Measurements from ENCODE around the gene TRIM17. TPM values are rescaled to one million over a fixed set of nuclear protein-coding genes. Genes with fewer than 3 reads are reported as not detected.

The TRIM17 gene
- total RNA-seq, 3 donors from 2014 or later, result 7.3 to 9.5 TPM; not detected in 1

DNA sequence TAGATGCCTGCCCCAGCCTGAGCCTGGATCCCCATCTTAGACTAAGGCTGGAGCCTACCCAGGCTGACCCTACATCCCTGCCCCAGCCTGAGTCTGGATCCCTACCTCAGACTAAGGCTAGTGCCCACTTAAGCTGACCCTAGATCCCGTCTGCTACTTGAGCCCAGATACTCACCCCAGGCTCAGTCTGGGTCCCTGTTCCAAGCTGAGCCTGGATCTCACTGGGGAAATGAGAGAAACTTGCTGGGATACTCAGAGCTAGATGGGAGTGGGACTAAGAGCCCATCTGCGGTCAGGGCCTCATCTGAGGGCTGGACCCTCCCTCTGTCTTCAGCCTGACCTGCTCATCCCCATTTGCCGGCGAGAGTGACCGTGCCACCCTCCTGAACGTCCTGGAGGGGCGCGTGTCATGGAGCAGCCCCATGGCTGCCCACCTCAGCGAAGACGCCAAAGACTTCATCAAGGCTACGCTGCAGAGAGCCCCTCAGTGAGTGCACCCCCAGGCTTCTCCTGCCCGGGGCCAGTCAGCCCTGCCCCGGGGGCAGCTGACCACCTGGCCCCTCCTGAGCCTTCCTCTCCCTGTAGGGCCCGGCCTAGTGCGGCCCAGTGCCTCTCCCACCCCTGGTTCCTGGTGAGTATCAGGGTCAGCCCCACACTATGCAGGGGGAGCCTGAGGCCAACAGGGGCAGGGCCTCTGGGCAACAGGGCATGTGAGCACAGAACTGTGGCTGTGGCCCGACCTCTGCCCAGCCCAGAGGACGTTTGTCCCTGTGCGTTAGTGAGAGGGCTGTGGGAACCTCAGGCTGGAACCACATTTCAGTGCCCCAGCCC lies 46.8 kb downstream of the TRIM17 start:
- Histone ChIP-seq H3K4me1 (no peaks in the 10 kb centered on the region), H3K9me3 (no peaks in the 10 kb centered on the region), H3K36me3 (no peaks in the 10 kb centered on the region), H3K4me3 (no peak overlapping the region), H3K27me3 (no peaks in the 10 kb centered on the region), H3K27ac (no peak overlapping the region)
- TF ChIP-seq POLR2AphosphoS5 (IDR thresholded peaks at IDR 0.05), result no peak
- no peak for TF ChIP-seq POLR2A (IDR thresholded peaks at IDR 0.05)
- TF ChIP-seq, protein P1, sequence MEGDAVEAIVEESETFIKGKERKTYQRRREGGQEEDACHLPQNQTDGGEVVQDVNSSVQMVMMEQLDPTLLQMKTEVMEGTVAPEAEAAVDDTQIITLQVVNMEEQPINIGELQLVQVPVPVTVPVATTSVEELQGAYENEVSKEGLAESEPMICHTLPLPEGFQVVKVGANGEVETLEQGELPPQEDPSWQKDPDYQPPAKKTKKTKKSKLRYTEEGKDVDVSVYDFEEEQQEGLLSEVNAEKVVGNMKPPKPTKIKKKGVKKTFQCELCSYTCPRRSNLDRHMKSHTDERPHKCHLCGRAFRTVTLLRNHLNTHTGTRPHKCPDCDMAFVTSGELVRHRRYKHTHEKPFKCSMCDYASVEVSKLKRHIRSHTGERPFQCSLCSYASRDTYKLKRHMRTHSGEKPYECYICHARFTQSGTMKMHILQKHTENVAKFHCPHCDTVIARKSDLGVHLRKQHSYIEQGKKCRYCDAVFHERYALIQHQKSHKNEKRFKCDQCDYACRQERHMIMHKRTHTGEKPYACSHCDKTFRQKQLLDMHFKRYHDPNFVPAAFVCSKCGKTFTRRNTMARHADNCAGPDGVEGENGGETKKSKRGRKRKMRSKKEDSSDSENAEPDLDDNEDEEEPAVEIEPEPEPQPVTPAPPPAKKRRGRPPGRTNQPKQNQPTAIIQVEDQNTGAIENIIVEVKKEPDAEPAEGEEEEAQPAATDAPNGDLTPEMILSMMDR (IDR thresholded peaks at IDR 0.05), result no peak
- intact Hi-C loops (cut with DNase I; ENCODE audit: low total_unique reads), result no loop called here
- no peak for DNase-seq (ENCODE audit: low spot score in 2 of 2)

DNA sequence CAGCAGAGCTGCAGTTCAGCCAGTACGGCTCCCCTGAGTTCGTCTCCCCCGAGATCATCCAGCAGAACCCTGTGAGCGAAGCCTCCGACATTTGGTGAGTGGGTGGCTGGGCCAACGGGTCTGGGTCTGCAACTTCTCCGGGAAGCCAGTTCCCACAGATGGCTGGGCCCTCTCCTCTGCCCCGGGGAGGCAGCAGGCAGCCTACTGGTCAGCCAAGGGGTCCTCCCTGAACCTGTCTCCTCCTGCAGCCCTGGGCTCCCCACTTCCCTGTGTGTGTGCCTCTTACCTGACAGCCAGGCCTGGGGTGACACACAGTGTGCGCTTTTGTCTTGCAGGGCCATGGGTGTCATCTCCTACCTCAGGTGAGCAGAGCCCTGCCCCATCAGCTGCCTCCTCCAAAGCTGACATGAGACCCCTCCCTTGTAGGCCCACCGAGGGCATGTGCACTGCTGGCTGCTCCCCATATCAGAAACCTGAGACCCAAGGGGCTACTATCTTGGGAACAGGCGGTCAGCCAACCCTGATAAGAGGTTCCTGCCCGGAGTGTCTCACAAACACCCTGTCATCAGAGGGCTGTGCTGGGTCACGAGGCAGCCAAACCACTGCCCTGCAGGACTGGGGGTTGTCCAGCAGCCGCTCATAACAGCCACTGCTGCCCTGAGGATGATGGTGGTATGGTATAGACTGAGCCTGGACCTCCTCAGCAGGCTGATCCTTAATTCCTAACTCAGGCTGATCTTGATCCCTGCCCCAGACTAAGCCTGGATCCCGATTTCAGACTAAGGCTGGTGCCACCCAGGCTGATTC lies 47.7 kb downstream of the TRIM17 start:
- H3K36me3 ChIP-seq, result no peaks in the 10 kb centered on the region
- H3K9me3 ChIP-seq, result no peaks in the 10 kb centered on the region
- intact Hi-C loops (cut with DNase I; ENCODE audit: low total_unique reads), result no loop called here
- peak in 1 of 2 donors; percentile 34 for DNase-seq (ENCODE audit: low spot score in 2 of 2)
- no peaks in the 10 kb centered on the region for H3K27me3 ChIP-seq
- no peak overlapping the region for H3K4me3 ChIP-seq
- no peak overlapping the region for H3K27ac ChIP-seq
- TF ChIP-seq POLR2A (IDR thresholded peaks at IDR 0.05), result no peak
- TF ChIP-seq, protein P1 (IDR thresholded peaks at IDR 0.05), result no peak
- no peak for TF ChIP-seq POLR2AphosphoS5 (IDR thresholded peaks at IDR 0.05)
- H3K4me1 ChIP-seq, result no peaks in the 10 kb centered on the region

DNA sequence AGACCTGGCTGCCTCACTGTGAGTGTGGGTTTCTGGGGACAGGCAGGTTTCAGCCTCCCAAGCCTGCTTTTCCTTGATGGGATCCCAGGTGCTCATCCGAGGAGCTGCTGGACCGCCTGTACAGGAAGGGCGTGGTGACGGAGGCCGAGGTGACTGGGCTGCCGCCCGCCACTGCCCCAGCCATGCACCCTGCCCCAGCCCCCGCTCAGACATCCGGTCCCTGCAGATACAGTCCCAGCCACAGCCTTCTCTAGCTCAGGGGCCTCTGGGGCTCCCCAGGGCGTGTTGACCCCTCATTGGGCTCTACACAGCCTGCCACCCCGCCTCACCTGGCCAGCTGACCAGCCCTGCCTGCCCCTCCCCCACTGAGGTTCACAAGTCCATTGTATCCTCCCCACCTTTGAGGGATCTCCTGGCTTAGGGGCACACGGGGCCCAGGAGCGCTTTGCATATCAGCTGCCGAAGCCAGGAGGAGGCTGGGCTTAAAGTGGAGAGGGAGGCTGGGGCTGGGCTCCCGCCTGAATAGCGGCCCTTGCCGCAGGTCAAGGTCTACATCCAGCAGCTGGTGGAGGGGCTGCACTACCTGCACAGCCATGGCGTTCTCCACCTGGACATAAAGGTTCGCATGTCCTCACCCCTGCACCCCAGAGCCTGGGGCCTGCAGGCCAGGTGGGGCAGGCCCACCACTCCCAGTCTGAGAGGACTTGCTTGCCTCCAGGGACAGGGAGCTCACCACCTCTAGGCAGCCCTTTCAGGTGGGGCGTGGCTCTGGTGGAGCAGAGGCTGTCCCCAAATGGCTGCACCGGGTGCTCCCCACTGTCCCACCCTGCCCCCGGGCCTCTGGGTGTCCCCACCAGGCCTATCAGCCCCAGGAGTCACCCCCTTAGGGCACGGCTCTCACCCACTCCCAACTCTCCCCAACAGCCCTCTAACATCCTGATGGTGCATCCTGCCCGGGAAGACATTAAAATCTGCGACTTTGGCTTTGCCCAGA lies 48.6 kb downstream of the TRIM17 start:
- intact Hi-C loops (cut with DNase I; ENCODE audit: low total_unique reads), result no loop called here
- no peaks in the 10 kb centered on the region for H3K36me3 ChIP-seq
- no peaks in the 10 kb centered on the region for H3K4me1 ChIP-seq
- H3K27me3 ChIP-seq, result no peaks in the 10 kb centered on the region
- TF ChIP-seq POLR2A (IDR thresholded peaks at IDR 0.05) (no peak), POLR2AphosphoS5 (IDR thresholded peaks at IDR 0.05) (no peak)
- TF ChIP-seq, protein P1 (IDR thresholded peaks at IDR 0.05), result no peak
- no peaks in the 10 kb centered on the region for H3K9me3 ChIP-seq
- no peak overlapping the region for H3K27ac ChIP-seq
- no peak overlapping the region for H3K4me3 ChIP-seq
- peak in 1 of 2 donors; percentile 48 for DNase-seq (ENCODE audit: low spot score in 2 of 2)

DNA sequence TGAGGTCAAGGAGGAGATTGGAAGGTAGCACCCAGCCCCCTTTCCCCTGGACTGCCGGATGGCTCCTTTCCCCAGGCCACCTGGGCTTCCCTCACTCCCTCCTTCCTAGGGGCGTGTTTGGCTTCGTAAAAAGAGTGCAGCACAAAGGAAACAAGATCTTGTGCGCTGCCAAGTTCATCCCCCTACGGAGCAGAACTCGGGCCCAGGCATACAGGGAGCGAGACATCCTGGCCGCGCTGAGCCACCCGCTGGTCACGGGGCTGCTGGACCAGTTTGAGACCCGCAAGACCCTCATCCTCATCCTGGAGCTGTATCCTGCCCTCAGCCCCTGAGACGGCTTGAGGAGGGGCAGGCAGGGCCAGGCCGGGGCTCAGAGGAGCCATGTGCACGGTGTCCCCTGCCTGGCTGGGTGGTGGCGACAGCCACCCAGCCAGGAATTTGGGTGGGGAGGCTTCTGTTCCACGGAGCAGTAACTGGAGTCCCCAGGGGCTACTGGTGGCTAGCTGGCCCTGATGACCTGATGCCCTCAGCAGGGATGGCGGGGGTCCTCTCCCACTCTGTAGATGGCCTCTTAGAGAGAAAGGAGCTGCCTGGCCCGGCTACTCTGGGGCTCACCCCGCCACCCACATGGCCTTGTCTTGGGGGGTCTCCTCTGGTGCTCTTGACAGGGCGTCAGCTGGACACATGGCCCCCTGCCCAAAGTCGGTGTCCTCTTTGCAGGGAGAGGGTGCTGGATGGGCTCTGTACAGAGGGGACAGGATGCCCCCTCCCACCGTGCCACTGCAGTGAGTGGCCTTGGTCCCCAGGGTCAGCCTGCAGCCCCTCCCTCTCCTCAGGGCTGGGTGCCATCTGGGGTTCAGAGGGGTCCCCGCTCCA lies 49.6 kb downstream of the TRIM17 start:
- Histone ChIP-seq H3K4me3 (no peak overlapping the region), H3K4me1 (no peaks in the 10 kb centered on the region), H3K27ac (no peak overlapping the region), H3K27me3 (no peaks in the 10 kb centered on the region), H3K36me3 (no peaks in the 10 kb centered on the region), H3K9me3 (no peaks in the 10 kb centered on the region)
- TF ChIP-seq POLR2AphosphoS5 (IDR thresholded peaks at IDR 0.05) (no peak), POLR2A (IDR thresholded peaks at IDR 0.05) (no peak)
- TF ChIP-seq, protein P1 (IDR thresholded peaks at IDR 0.05), result no peak
- DNase-seq (ENCODE audit: low spot score in 2 of 2), result peak in 1 of 2 donors; percentile 35
- intact Hi-C loops (cut with DNase I; ENCODE audit: low total_unique reads), result no loop called here

Measured in breast epithelium (tissue), 4 donors.